ENCODE data around the gene WWP2. TPM values are rescaled to one million over a fixed set of nuclear protein-coding genes. Genes with fewer than 3 reads are reported as not detected.
"Not testable (repeated sequence)": the region's sequence is repeated elsewhere in the genome, so short reads cannot be mapped to it uniquely, and the experiment has no call there.

Gene WWP2
- total RNA-seq, 1 donor from 2014 or later, result 40.7 TPM

DNA sequence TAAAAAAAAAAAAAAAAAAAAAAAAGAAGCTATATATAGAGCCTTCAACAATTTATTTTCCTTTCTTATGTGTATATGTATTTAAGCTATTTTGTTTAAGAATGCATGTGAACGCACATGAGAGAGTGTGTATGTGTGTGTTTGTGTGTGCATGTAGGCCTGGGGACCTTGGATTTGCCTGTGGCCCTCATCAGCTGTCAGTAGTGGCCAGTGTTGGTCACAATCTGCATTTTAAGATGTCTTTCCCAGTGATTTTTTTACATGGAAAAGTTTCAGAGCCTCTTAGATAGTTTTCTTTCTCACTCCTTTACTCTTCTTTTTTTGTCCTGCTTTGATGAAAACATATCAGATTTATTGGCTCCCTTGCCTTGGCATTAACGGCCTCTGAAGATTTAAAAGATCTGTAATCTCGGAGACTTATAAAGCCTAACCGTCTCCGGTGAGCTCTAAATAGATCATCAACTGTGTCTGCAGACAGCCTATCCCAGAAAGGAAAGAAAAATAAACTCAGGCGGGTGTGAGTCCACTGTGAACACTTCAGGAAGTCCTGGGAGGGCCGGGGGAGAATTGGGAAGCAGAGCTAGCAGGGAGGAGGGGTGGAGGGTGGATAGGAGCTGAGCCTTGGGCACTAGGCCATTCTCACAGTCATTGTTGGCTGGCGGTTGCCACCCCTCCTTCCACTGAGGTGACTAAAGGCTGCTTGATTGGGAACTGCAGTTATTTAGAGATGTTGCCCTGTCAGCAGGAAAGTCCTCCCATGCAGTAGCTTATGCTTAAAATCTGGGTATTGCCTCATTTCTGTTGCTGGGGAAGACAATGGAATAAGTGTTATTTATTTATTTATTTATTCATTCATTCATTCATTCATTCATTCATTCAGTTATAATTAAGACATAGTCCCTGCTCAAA is 86.8 kb downstream of the WWP2 start:
- TF ChIP-seq, protein P1, sequence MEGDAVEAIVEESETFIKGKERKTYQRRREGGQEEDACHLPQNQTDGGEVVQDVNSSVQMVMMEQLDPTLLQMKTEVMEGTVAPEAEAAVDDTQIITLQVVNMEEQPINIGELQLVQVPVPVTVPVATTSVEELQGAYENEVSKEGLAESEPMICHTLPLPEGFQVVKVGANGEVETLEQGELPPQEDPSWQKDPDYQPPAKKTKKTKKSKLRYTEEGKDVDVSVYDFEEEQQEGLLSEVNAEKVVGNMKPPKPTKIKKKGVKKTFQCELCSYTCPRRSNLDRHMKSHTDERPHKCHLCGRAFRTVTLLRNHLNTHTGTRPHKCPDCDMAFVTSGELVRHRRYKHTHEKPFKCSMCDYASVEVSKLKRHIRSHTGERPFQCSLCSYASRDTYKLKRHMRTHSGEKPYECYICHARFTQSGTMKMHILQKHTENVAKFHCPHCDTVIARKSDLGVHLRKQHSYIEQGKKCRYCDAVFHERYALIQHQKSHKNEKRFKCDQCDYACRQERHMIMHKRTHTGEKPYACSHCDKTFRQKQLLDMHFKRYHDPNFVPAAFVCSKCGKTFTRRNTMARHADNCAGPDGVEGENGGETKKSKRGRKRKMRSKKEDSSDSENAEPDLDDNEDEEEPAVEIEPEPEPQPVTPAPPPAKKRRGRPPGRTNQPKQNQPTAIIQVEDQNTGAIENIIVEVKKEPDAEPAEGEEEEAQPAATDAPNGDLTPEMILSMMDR (IDR thresholded peaks at IDR 0.05; ENCODE audit: insufficient read depth, low read length, poor library complexity, severe bottlenecking), result peak; percentile 12
- no peak overlapping the region for H3K4me3 ChIP-seq (ENCODE audit: low read depth, low read length)
- DNase-seq (ENCODE audit: low read depth), result peak; percentile 45

DNA sequence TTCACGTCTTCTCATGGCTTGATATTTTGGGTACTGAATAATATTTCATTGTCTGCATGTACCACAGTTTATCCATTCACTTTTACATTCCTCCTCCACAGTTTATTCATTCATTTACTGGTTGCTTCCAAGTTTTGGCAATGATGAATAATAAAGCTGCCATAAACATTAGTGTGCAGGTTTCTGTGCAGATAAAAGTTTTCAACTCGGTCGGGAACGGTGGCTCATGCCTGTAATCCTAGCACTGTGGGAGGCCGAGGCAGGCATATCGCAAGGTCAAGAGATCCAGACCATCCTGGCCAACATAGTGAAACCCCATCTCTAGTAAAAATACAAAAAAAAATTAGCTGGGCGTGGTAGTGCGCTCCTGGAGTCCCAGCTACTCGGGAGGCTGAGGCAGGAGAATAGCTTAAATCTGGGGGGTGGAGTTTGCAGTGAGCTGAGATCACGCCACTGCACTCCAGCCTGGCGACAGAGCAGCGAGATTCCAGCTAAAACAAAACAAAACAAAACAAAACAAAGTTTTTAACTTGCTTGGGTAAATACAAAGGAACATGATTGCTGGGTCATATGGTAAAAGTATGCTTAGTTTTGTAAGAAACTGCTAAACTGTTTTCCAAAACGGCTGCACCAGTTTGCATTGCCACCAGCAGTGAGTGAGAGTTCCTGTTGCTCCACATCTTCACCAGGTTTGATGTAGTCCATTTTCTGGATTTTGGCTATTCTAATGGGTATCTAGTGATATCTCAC is 89.5 kb downstream of the WWP2 start:
- Histone ChIP-seq H3K36me3 (ENCODE audit: control insufficient read depth, insufficient read depth, low read length) (no peaks in the 10 kb centered on the region), H3K4me3 (ENCODE audit: low read depth, low read length) (no peak overlapping the region), H3K27me3 (ENCODE audit: control insufficient read depth, insufficient read depth, low read length) (no peaks in the 10 kb centered on the region)
- DNase-seq (ENCODE audit: low read depth), result no peak
- TF ChIP-seq, protein P1 (IDR thresholded peaks at IDR 0.05; ENCODE audit: insufficient read depth, low read length, poor library complexity, severe bottlenecking), result no peak

More for the DNA sequence above, 86.8 kb downstream of the WWP2 start:
- Histone ChIP-seq H3K27me3 (ENCODE audit: control insufficient read depth, insufficient read depth, low read length) (no peaks in the 10 kb centered on the region), H3K36me3 (ENCODE audit: control insufficient read depth, insufficient read depth, low read length) (no peaks in the 10 kb centered on the region)

DNA sequence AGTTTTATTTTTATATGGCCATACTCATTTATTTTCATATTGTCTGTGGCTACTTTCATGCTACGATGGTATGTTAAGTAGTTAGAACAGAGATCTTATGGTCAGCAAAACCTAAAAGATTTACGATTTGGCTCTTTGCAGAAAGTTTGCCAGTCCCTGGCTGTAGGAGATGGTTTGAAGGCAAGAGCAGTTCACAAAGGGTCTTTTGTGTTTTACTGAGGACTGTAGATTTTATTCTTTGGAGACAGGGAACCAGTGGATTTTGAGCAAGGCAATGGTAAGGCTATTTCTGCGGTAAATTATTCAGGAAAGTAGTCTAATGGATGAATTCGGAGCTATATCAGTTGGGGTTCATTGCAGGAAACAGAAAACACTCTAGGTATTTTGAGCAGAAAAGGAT is 90.7 kb downstream of the WWP2 start:
- TF ChIP-seq, protein P1 (IDR thresholded peaks at IDR 0.05; ENCODE audit: insufficient read depth, low read length, poor library complexity, severe bottlenecking), result no peak
- Histone ChIP-seq H3K27me3 (ENCODE audit: control insufficient read depth, insufficient read depth, low read length) (no peaks in the 10 kb centered on the region), H3K36me3 (ENCODE audit: control insufficient read depth, insufficient read depth, low read length) (no peaks in the 10 kb centered on the region), H3K4me3 (ENCODE audit: low read depth, low read length) (no peak overlapping the region)
- no peak for DNase-seq (ENCODE audit: low read depth)

DNA sequence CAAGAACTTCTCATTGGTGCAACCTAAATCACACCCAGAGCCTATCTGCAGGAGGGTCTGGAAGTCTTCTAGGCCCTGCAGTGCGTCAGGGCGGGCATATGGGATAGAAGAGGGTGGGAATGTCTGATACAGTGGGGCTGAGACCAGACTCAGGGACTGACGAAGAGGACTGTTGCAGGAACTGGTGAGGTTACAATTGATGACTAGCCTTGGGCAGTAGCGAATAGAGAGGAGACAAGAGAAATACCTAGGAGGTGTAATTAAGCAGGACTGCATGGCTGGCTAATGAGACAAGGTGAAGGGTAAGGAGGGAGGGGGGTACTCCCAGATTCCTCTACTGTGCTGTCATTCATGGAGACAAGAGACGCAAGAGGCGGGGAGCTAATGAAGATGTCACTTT is 91.3 kb downstream of the WWP2 start:
- Histone ChIP-seq H3K4me3 (ENCODE audit: low read depth, low read length) (no peak overlapping the region), H3K27me3 (ENCODE audit: control insufficient read depth, insufficient read depth, low read length) (no peaks in the 10 kb centered on the region), H3K36me3 (ENCODE audit: control insufficient read depth, insufficient read depth, low read length) (no peaks in the 10 kb centered on the region)
- no peak for DNase-seq (ENCODE audit: low read depth)
- TF ChIP-seq, protein P1 (IDR thresholded peaks at IDR 0.05; ENCODE audit: insufficient read depth, low read length, poor library complexity, severe bottlenecking), result no peak

DNA sequence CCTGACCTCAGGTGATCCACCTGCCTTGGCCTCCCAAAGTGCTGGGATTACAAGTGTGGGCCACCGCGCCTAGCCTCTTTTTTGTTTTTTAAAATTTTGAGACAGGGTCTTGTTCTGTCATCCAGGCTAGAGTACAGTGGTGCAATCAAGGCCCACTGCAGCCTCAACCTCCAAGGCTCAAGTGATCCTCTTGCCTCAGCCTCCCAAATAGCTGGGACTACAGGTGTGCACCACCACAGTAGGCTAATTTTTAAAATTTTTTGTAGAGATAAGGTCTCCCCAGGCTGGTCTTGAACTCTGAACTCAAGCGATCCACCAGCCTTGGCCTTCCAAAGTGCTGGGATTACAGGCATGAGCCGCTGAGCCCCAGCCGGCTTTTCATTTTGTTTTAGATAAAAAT is 92.6 kb downstream of the WWP2 start:
- not testable (repeated sequence) for H3K27me3 ChIP-seq (ENCODE audit: control insufficient read depth, insufficient read depth, low read length); H3K36me3 ChIP-seq (ENCODE audit: control insufficient read depth, insufficient read depth, low read length); DNase-seq (ENCODE audit: low read depth); H3K4me3 ChIP-seq (ENCODE audit: low read depth, low read length)

DNA sequence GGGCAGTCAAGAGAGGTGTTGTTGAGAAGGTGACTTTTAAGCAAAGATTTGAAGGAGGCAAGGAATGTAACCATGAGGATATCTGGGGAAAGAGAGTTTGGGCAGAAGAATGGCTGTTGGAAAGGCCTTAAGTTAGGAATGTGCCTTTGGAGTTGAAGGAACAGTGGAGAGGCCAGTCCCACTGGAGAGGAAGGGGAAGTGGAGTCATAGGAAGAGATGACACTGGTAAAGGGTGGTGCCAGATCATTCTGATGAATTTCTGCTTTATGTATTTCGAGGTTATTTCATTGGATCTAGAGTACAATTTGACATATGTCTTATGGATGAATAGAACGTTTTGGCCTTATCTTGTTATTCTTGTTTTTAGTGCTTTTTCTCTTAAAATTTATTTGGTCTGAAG is 93.5 kb downstream of the WWP2 start:
- Histone ChIP-seq H3K36me3 (ENCODE audit: control insufficient read depth, insufficient read depth, low read length) (no peaks in the 10 kb centered on the region), H3K4me3 (ENCODE audit: low read depth, low read length) (no peak overlapping the region), H3K27me3 (ENCODE audit: control insufficient read depth, insufficient read depth, low read length) (no peaks in the 10 kb centered on the region)
- TF ChIP-seq, protein P1 (IDR thresholded peaks at IDR 0.05; ENCODE audit: insufficient read depth, low read length, poor library complexity, severe bottlenecking), result no peak
- no peak for DNase-seq (ENCODE audit: low read depth)

All from kidney epithelial cell (primary cell).